Ovary (tissue), 9 donors: ENCODE results near the gene HADHB. TPM values are rescaled to one million over a fixed set of nuclear protein-coding genes. Genes with fewer than 3 reads are reported as not detected.

Source experiments
- DNase-seq, 5 donors: peaks; one replicate each; pipeline ENCODE4 v3.0.0-alpha.2; 2019 to 2020
- H3K27ac ChIP-seq, 2 donors: fragments of 200-600 bp; one replicate each; pipeline versions ENCODE4 v1.5.1 to v1.8.0; 2019 to 2022
- H3K27me3 ChIP-seq: fragments of 200-600 bp; one replicate; pipeline ENCODE4 v1.8.0; 2022
- H3K36me3 ChIP-seq: fragments of 200-600 bp; sonication (generic); one replicate; pipeline ENCODE4 v1.5.1; 2019
- H3K4me1 ChIP-seq: one replicate; pipeline ENCODE4 v1.8.1; 2013; ENCODE audit warnings: mild to moderate bottlenecking, moderate library complexity; ENCODE audit not compliant: insufficient read depth
- H3K4me3 ChIP-seq: fragments of 200-600 bp; sonication (generic); one replicate; pipeline ENCODE4 v1.5.1; 2017
- H3K9me3 ChIP-seq, 2 donors: fragments of 200-600 bp in 1 of 2; sonication (generic) in 1 of 2; one replicate each; pipeline versions ENCODE4 v1.5.1 to v1.8.1; 2013 to 2019; ENCODE audit warnings: mild to moderate bottlenecking in 1 of 2, moderate library complexity in 1 of 2
- EP300 ChIP-seq: sonication (generic); formaldehyde crosslinking; IDR thresholded peaks from one replicate; pipeline ENCODE4 v1.6.1; 2017; ENCODE audit warnings: antibody characterized with exemption
- POLR2A ChIP-seq: fragments of 450-650 bp; IDR thresholded peaks from one replicate; pipeline ENCODE4 v1.6.1; 2017; ENCODE audit warnings: antibody characterized with exemption, mild to moderate bottlenecking, moderate library complexity
- WGBS, 3 donors: extraction: QIAGEN DNeasy Blood & Tissue Kit in 1 of 3; methylation state at CpG; one replicate each; pipeline versions ENCODE4 v1.1.5 to v1.1.7; 2013 to 2017; 5-methylcytosine and 5-hydroxymethylcytosine counted together
- intact Hi-C, 4 donors: fragments of 100-400 bp; cut with DNase I; formaldehyde crosslinking; loops; one replicate each; pipeline versions ENCODE4 v1.11.0 to v1.15.1; 2022 to 2023
- polyA plus RNA-seq, 2 donors: library from polyadenylated mRNA; stranded (reverse); fragments of 200-250 nt in 1 of 2; fragments of 350-450 nt in 1 of 2; fragmentation: Illumina TruSeq in 1 of 2; extraction: RNeasy Lipid Tissue Mini Kit (QIAGEN cat#74804) in 1 of 2; gene quantifications; one replicate each; pipeline ENCODE4 v1.2.3, GENCODE V29; 2013 to 2014
- total RNA-seq, 7 donors: library from RNA; depleted of rRNA in 2 of 7; stranded (reverse); fragments of >200 nt in 2 of 7; fragmentation: NEBNext Ultra II Directional in 3 of 7; extraction: Animal tissue kit (Norgen Biotek cat#: 25700) in 3 of 7; gene quantifications; one replicate each; pipeline versions ENCODE4 v1.1.0 to v1.2.4, GENCODE V29; 2016 to 2023
- TF ChIP-seq, protein P1 (sequence below), 3 donors: fragments of 450-650 bp in 2 of 3; fragments of 200-600 bp in 1 of 3; IDR thresholded peaks; one replicate each; pipeline versions ENCODE4 v1.5.1 to v1.8.0; 2016 to 2022; ENCODE audit warnings: antibody characterized with exemption in 3 of 3, mild to moderate bottlenecking in 1 of 3
- donor health status: DM: no; HTN: no; CAD: no; lungs with moderate emphysema.
- donor health status: DM: no; HTN: no; CAD: no.
- donor health status: Bipolar disorder and iron deficiency.
- donor health status: DM: yes; HTN: yes; CAD: no.
- donor health status: DM: no; HTN: no; CAD: no.
- donor health status: DM: yes; HTN: yes; CAD: no.

Gene HADHB
- total and polyA plus RNA-seq, 9 donors: 81.1 to 224 (median 104) TPM

DNA sequence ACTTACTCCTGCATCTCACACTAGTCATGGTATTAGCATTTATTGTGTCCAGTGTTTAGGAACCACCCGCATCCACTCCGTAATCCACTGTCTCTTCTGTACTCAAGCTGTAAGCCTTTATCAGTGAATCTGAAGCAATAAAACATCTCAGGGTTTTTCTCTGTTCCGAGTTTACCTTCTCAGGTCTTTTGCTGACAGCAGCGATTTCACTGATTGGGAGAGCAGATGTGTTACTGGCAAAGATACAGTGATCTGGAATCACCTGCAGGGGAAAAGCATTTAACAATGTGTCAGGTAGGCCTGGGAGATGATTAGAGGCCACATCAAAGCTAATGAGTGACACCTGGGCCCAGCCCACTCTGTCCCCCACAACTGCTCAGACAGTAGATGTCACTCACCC, 47.2 kb upstream of the HADHB start:
- Histone ChIP-seq H3K36me3 (no peaks in the 10 kb centered on the region), H3K4me1 (no peaks in the 10 kb centered on the region), H3K9me3 (no peaks in the 10 kb centered on the region), H3K27me3 (no peaks in the 10 kb centered on the region), H3K4me3 (no peak overlapping the region), H3K27ac (no peak overlapping the region)
- DNase-seq: no peak
- WGBS, 3 donors: 86 to 93% (median 92%) methylated on average over 4 of the region's 4 CpGs
- TF ChIP-seq EP300: no peak
- TF ChIP-seq, protein P1, sequence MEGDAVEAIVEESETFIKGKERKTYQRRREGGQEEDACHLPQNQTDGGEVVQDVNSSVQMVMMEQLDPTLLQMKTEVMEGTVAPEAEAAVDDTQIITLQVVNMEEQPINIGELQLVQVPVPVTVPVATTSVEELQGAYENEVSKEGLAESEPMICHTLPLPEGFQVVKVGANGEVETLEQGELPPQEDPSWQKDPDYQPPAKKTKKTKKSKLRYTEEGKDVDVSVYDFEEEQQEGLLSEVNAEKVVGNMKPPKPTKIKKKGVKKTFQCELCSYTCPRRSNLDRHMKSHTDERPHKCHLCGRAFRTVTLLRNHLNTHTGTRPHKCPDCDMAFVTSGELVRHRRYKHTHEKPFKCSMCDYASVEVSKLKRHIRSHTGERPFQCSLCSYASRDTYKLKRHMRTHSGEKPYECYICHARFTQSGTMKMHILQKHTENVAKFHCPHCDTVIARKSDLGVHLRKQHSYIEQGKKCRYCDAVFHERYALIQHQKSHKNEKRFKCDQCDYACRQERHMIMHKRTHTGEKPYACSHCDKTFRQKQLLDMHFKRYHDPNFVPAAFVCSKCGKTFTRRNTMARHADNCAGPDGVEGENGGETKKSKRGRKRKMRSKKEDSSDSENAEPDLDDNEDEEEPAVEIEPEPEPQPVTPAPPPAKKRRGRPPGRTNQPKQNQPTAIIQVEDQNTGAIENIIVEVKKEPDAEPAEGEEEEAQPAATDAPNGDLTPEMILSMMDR (IDR thresholded peaks at IDR 0.05): no peak
- TF ChIP-seq POLR2A: no peak
- intact Hi-C loops: no loop called here

DNA sequence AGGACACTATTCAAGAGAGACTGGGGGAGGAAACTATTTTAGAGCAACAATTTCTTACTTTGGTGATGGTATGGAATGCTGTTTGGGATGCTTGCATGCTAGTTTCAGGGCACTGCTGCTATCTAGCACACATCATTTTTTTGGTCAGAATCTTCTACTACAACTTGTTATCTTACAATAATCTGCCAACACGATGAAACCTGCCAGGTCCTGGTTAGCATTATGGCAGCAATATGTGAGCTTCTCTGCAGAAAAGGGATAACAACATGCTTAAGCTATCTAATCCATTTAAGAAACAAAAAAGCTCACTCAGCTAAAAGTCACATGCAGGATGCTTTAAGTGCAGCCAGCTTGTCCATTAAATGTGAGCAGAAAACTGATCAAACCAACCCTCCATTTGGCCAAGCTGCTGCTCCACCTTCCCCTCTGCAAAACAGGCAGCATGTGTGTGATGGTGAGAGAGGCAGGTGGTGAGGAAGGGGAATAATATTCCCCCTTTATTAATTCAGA, 41.7 kb upstream of the HADHB start:
- Histone ChIP-seq H3K36me3 (no peaks in the 10 kb centered on the region), H3K27ac (no peak overlapping the region), H3K27me3 (no peaks in the 10 kb centered on the region), H3K4me1 (no peaks in the 10 kb centered on the region), H3K9me3 (no peaks in the 10 kb centered on the region), H3K4me3 (no peak overlapping the region)
- DNase-seq: no peak
- WGBS, 3 donors: 37 to 71% (median 56%) methylated on average over 1 of the region's 1 CpG
- intact Hi-C loops: no loop called here
- TF ChIP-seq, protein P1 (IDR thresholded peaks at IDR 0.05): no peak
- TF ChIP-seq POLR2A: no peak
- TF ChIP-seq EP300: no peak

DNA sequence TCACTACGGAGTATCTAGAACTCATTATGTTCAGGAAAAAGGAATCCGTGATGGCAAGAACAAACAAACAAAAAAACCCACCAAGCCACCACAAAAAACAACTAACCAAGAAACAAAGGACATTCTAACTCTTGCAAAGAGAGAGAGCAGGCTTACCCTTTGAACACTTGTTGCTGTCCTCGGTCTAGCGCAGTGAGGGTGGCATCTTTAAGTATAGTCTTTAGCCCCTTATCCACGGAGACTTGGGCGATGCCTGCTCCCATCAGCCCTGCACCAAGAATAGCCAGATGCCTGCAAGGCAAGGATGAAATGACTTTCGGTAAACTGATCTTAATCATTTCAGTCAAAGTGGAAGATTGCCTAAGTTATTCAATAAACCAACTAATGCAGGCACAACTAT, 40.8 kb upstream of the HADHB start:
- WGBS, 3 donors: 87 to 90% (median 89%) methylated on average over 7 of the region's 7 CpGs
- DNase-seq: no peak
- H3K4me1 ChIP-seq: no peaks in the 10 kb centered on the region

DNA sequence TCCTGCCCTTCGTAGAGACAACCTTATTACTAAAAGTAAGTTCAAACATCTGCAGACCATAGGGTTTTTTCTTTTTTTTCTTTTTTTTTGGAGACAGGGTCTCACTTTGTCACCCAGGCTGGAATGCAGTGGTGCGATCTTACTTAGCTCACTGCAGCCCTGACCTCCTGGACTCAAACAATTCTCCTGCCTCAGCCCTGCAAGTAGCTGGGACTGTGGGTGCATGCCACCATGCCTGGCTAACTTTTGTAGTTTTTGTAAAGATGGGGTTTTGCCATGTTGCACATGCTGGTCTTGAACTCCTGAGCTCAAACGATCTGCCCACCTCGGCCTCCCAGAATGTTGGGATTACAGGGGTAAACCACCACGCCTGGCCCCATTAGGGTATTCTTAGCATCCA, 32.7 kb upstream of the HADHB start:
- Histone ChIP-seq H3K4me3 (no peak overlapping the region), H3K4me1 (no peaks in the 10 kb centered on the region), H3K27ac (no peak overlapping the region), H3K27me3 (no peaks in the 10 kb centered on the region), H3K9me3 (no peaks in the 10 kb centered on the region), H3K36me3 (no peaks in the 10 kb centered on the region)
- intact Hi-C loops: no loop called here
- 89 to 99% (median 95%) methylated on average over 5 of the region's 5 CpGs for WGBS, 3 donors
- DNase-seq: no peak
- no peak for TF ChIP-seq POLR2A
- TF ChIP-seq, protein P1 (IDR thresholded peaks at IDR 0.05): no peak
- TF ChIP-seq EP300: no peak

More for the DNA sequence above, 40.8 kb upstream of the HADHB start:
- TF ChIP-seq EP300 (no peak), POLR2A (no peak)
- TF ChIP-seq, protein P1 (IDR thresholded peaks at IDR 0.05): no peak
- Histone ChIP-seq H3K36me3 (no peaks in the 10 kb centered on the region), H3K27ac (no peak overlapping the region), H3K27me3 (no peaks in the 10 kb centered on the region), H3K9me3 (no peaks in the 10 kb centered on the region), H3K4me3 (no peak overlapping the region)
- intact Hi-C loops: no loop called here
